Urinary bladder (tissue), 4 donors: ENCODE data around the gene CSNK1A1. TPM values are rescaled to one million over a fixed set of nuclear protein-coding genes. Genes with fewer than 3 reads are reported as not detected.

ENCODE experiments used
- DNase-seq: peaks from one replicate; pipeline ENCODE4 v3.0.0-alpha.2; 2015; ENCODE audit errors: extremely low spot score
- H3K27ac ChIP-seq: one replicate; pipeline ENCODE4 v1.5.1; 2013; ENCODE audit warnings: low read depth, mild to moderate bottlenecking, moderate library complexity
- H3K36me3 ChIP-seq: one replicate; pipeline ENCODE4 v1.6.1; 2013; ENCODE audit warnings: mild to moderate bottlenecking, moderate library complexity; ENCODE audit not compliant: insufficient read depth
- H3K4me1 ChIP-seq: one replicate; pipeline ENCODE4 v1.6.1; 2013; ENCODE audit warnings: mild to moderate bottlenecking, moderate library complexity; ENCODE audit not compliant: insufficient read depth
- H3K4me3 ChIP-seq: one replicate; pipeline ENCODE4 v1.5.1; 2013; ENCODE audit warnings: low read depth, low read length
- WGBS: extraction: QIAGEN DNeasy Blood & Tissue Kit; methylation state at CpG from one replicate; pipeline ENCODE4 v1.1.7; 2013; 5-methylcytosine and 5-hydroxymethylcytosine counted together
- polyA plus RNA-seq: library from polyadenylated mRNA; stranded (reverse); fragments of 200-250 nt; gene quantifications from one replicate; pipeline ENCODE4 v1.2.3, GENCODE V29; 2013
- total RNA-seq: library from RNA; depleted of rRNA; stranded (reverse); fragments of >200 nt; gene quantifications from one replicate; pipeline ENCODE4 v1.2.3, GENCODE V29; 2014
- donor health status: healthy with polysubstance abuse.
- donor health status: healthy.

CSNK1A1 gene
- total and polyA plus RNA-seq, 2 donors = 144 to 343 TPM

DNA sequence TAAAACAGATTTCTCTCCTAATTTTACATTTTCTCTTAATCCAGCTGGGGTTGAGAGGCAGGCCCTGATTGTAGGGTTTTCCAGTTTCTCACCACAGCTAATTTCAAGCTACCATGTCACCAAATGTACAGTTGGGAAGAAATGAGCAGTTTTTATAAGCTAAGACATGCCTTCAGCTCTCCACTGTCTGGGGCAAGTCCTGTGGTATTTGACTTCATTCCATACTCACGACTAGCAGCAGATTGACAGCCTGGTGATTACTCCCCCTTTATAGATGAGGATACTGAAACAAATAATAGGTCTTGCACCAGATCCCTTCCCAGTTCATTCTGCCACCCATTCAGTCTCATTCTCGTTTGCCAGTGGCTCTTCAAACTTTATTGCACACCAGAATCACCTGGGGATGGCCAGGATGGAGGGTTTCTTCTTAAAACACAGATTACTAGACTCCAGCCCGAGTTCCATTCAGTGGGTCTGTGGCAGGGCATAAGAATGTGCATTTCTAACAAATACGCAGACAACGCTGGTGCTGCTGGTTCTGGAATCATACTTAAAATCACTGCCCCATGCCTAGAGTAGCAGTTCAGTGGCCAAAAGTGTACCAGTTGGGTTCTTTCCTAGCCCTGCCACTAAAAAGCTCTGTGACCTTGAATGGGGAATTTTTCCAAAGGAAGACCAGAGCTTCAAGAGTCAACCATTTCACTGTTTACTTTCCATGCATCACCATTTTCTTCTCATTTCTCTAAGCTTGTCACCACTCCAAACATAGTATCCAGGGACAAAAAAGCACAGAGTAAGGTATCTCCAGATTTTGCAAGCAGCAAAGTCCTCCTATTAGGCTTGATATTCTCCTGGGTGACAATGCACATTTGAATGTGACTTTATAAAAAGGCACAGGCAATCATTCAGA lies 64.3 kb downstream of the CSNK1A1 start:
- 54% methylated on average over 5 of the region's 5 CpGs for WGBS
- peaks cover 1% of the 10 kb centered on the region for H3K4me1 ChIP-seq
- peak overlapping the region; percentile 58 for H3K27ac ChIP-seq
- H3K4me3 ChIP-seq = no peak overlapping the region
- no peaks in the 10 kb centered on the region for H3K36me3 ChIP-seq
- DNase-seq = no peak

DNA sequence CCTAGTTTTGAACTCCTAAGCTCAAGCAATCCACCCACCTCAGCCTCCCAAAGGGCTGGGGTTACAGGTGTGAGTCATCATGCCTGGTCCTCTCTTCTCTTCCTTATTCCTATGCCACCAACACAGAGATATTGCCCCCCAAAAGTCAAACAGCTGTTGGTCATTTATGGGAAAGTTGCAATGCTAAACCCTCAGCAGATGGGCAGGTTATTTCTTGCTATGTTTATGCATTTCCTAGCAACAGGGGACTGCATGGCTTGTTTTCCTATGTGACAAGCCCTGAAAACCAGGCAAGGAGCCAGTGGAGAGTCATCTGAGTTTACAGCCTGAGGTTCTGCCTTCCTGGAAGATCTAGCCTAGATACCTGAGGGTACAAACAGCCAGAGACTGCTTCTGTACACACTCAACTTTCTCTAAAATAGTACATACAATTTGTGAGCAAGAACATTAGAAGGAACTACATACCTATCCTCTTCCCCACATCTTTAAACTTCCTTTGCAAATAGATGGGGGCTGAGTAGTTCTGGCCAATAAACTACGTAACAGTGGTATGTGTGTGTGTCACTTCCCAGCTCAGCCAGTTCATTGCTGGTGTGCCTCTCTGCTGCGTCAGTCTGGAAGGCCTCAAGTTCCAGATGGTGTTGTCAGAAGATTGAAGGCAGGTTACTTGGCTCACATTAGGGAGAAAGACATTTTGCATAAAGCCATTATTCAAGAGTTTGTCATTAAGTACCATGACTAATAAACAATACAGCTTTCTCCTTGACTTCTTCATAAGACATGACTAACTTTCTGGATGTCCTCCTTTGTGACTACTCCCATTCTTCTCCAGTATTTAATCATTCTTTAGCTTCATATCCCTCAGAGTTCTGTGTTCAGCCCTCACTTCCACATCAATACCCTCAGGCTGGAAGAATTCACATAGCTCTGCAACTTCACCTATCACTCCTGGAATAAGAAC lies 65.3 kb downstream of the CSNK1A1 start:
- WGBS = 8% methylated on average over 2 of the region's 2 CpGs
- peak overlapping the region; percentile 58 for H3K27ac ChIP-seq
- H3K4me3 ChIP-seq = no peak overlapping the region
- peak; percentile 90 for DNase-seq
- peaks cover 1% of the 10 kb centered on the region for H3K4me1 ChIP-seq
- H3K36me3 ChIP-seq = no peaks in the 10 kb centered on the region

DNA sequence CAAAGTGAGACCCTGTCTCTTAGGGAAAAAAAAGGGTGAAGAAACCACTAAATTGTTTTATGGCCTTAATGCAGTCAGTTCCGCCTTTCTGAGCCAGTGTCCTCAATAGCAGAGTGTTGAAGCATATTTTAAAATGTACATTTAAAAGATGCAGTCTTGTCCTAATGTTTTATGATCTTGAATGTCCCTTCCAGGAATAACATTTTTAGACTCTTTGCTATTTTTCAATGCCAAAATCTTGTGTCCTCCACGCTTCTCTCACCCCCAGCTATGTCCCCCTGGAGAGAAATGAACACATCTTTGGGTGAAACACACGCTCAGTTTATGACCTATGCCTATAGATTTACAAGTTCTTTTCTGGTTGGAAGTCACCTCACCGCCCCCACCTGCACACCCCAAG lies 69.8 kb downstream of the CSNK1A1 start:
- no peak overlapping the region for H3K27ac ChIP-seq
- WGBS = 93% methylated on average over 4 of the region's 4 CpGs

DNA sequence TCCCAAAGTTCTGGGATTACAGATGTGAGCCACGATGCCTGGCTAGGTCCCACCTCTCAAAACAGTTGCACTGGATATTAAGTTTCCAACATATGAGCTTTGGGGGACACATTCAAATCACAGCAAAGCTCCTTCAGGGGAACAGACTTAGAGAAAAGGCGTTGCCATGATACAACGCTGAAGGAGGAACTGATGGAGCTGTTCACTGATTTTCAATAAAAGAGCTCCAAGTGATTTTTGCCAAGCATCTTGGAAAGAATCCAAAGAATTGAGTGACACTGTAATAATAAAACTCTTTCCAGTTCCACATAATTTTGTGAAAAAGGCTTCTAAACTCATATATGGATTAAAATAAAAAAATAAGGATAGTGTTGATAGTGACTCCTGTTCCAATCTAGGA lies 72.5 kb downstream of the CSNK1A1 start:
- 69% methylated on average over 3 of the region's 3 CpGs for WGBS
- H3K4me3 ChIP-seq = no peak overlapping the region
- no peaks in the 10 kb centered on the region for H3K36me3 ChIP-seq
- no peak overlapping the region for H3K27ac ChIP-seq
- H3K4me1 ChIP-seq = no peaks in the 10 kb centered on the region
- DNase-seq = no peak

More for the DNA sequence above, 69.8 kb downstream of the CSNK1A1 start:
- DNase-seq = no peak
- no peaks in the 10 kb centered on the region for H3K36me3 ChIP-seq
- no peak overlapping the region for H3K4me3 ChIP-seq
- no peaks in the 10 kb centered on the region for H3K4me1 ChIP-seq

DNA sequence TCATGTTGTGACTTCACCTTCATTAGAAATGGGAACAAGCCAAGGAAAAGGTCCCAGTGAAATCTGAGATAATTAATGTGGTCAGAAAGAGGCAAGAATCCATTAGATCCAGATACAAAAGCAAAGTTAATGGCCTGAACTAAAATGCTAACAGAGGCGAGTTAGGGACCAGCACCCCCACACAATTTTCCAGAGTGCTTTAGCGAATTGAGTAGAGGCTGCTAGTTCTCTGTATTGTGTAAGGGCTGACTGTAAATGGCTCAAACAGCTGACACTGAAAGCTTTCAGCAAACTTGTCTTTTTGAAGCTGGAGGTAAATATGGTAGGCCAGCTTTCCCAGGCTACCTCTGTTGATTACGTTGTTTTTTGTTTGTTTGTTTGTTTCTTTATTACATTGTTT lies 75.5 kb downstream of the CSNK1A1 start:
- H3K4me1 ChIP-seq = no peaks in the 10 kb centered on the region
- WGBS = 91% methylated on average over 3 of the region's 3 CpGs
- no peak overlapping the region for H3K27ac ChIP-seq
- DNase-seq = no peak
- H3K36me3 ChIP-seq = no peaks in the 10 kb centered on the region
- H3K4me3 ChIP-seq = no peak overlapping the region

DNA sequence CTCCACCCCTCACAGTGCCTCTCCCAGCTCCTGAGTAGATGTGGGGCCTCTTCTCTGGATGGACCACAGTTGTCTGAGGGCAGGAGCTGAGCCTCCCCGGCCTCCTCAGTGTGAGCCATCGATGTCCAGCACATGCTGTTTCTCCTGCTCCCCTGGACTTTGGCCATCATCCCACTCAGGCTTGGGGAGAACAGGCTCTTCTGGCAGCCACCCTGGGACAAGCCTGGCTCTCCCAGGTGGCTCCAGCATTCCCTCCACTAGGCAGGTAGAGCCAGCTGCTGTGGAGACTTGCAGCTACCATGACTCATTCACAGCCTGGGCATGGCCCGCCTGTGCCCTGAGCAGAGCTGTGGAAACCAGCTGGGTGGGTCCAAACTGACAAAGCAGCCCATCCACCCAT lies 77.0 kb downstream of the CSNK1A1 start:
- H3K4me1 ChIP-seq = no peaks in the 10 kb centered on the region
- H3K4me3 ChIP-seq = no peak overlapping the region
- H3K36me3 ChIP-seq = no peaks in the 10 kb centered on the region
- no peak for DNase-seq
- 82% methylated on average over 3 of the region's 3 CpGs for whole genome bisulfite sequencing
- no peak overlapping the region for H3K27ac ChIP-seq

DNA sequence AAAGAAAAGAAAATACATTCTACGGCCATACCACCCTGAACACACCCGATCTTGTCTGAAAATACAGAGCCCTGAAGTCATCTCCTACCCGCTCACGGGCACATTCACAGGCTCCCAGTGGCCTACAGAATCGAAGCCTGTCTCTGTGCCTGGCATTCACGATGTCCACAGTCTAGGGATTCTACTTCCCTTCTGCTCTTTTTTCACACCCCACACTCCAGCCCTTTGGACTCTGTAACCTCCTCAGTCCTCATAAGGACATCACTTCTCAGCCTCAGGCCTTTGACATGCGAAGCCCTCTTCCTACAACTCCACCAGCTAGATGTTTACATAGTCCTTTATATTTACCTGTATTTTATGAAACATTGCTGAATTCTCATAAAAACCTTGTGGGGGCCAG lies 77.8 kb downstream of the CSNK1A1 start:
- Histone ChIP-seq H3K4me3 (no peak overlapping the region), H3K27ac (no peak overlapping the region), H3K36me3 (no peaks in the 10 kb centered on the region), H3K4me1 (no peaks in the 10 kb centered on the region)
- 98% methylated on average over 7 of the region's 7 CpGs for WGBS
- no peak for DNase-seq

DNA sequence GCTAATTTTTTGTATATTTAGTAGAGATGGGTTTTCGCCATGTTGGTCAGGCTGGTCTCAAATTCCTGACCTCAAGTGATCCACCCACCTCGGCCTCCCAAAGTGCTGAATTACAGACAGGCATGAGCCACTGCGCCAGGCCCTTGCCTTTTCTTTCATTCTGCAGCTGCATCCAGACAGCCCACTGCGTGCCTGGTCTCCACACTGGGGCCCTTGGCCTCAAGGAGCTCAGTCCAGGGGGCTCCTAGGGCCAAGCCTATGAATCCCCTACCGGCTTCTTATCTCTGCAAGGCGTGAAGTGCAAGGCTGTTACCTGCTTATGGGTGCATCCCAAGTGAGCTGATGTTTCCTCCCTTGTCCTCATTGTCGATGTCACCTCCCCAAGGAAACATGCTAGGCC lies 78.8 kb downstream of the CSNK1A1 start:
- DNase-seq = no peak
- 91% methylated on average over 7 of the region's 7 CpGs for WGBS
- no peaks in the 10 kb centered on the region for H3K4me1 ChIP-seq
- H3K27ac ChIP-seq = no peak overlapping the region
- no peak overlapping the region for H3K4me3 ChIP-seq
- no peaks in the 10 kb centered on the region for H3K36me3 ChIP-seq

DNA sequence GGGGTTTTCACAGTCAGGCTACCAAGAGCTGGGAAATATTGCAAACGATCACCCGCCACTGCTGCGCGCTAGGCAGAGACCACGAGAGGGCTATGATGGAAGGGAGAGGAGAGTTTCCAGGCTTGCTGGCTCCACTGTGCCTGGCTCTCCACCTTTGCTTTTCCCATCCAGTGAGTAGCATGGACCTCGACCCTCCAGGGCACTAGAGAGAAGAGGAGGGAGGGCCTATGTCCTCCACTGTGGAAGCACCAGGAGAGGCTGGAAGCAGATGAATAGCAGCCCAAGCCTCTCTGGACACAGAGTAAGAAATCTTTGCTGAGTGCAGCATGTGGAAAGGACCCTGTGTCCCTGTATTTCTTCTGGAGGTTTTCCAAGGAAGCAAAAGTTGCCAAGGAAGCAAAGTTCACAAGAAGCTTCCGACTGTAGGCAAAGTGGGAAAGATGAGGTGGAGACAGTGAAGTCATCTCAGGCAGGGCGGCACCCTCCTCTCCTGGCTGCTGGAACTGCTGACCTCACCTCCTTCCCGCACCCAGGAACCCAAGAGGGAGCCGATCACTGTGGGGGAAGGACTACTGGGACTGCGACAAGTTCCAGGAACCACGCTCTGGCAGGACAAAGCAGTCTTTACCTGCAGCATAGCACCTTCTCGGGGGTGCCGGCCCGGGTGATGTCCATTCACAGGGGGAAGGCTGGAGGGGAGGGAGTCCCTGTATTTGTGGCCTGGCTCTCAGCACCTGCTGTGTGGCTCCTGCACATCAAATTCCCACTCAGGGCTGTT lies 79.6 kb downstream of the CSNK1A1 start:
- Histone ChIP-seq H3K36me3 (no peaks in the 10 kb centered on the region), H3K4me3 (no peak overlapping the region), H3K27ac (no peak overlapping the region), H3K4me1 (no peaks in the 10 kb centered on the region)
- WGBS = 59% methylated on average over 15 of the region's 15 CpGs
- DNase-seq = no peak

DNA sequence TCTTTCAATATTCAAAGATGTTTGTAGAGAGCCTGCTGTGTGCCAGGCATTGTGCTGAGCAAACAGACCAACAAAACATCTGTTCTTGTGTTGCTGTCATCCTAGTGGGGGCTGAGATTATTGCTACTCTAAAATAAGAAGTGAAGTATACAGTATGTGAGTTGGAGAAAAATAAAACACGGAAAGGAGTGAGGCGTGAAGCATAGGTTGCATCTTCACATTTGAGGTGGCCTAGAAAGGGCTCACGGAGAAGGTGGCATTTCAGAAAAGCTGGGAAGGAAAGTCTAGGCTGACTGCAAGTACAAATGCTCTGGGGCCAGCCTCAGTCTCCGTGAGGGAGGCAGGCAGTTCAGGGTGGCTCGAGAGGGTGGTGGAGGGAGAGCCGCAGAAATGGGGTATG lies 80.3 kb downstream of the CSNK1A1 start:
- Histone ChIP-seq H3K27ac (no peak overlapping the region), H3K4me3 (no peak overlapping the region), H3K36me3 (no peaks in the 10 kb centered on the region), H3K4me1 (no peaks in the 10 kb centered on the region)
- WGBS = 90% methylated on average over 6 of the region's 6 CpGs
- no peak for DNase-seq

DNA sequence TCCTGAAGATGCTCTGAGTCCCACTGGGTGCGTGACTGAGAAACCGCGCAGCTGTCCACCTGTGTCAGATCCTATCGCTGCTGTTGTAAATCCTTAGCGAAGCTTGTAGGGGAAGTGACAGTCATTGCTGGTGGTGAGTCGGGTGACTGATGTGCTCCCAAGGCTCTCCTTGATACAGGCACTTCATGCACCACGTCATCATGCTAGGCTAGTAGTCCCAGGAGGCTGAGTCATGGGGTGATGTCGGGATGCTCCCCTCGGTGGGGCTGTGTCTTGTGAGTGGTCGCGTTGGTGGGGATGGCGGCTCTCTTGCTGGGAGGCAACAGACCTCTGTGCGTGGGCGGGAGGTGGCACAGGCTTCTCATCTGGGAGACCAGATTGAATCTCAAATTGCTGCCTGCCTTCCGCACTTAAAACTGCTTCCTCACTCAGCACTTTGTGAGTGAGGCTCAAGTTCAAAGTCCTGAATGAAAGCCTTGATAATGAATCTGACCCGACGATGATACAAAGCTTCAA lies 84.7 kb downstream of the CSNK1A1 start:
- Histone ChIP-seq H3K4me1 (no peaks in the 10 kb centered on the region), H3K27ac (no peak overlapping the region), H3K36me3 (no peaks in the 10 kb centered on the region), H3K4me3 (no peak overlapping the region)
- no peak for DNase-seq
- WGBS = 55% methylated on average over 17 of the region's 17 CpGs

DNA sequence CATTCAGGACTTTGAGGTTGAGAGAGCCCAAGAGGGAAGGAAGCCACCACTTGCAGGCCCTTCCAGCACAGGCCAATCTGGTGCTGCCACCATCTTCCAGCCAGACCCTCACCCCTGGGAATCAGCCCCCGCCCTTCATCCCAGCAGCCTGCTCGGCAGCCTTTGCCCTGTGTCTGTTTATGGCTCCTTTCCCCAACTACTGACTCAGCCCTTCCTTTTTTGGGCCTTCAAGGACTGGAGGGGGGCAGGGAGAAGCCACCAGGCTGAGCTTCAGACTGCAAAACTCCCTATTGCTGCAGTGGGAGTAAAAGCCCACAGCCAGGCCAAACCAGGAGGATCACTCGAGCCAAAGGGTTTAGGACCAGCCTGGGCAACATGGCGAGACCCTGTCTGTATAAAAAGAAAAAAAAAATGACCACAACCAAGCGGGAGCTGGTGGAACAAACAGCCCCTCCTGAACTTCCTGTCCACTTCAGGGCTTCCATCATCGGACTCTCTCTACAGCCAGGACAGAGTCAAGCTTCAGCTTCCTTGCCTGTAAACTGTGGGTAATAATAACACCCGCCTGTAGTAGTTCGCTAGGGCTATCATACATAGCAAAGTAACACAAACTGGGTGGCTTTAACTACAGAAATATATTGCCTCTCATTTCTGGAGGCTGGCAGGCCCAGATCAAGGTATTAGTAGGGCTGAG lies 86.3 kb downstream of the CSNK1A1 start:
- WGBS = 26% methylated on average over 8 of the region's 8 CpGs
- Histone ChIP-seq H3K27ac (peak overlapping the region; percentile 40), H3K4me3 (no peak overlapping the region), H3K36me3 (no peaks in the 10 kb centered on the region), H3K4me1 (no peaks in the 10 kb centered on the region)
- DNase-seq = no peak
